NCI-H128 (cell line): ENCODE data around the gene BORCS5.
"Not testable (repeated sequence)": the region's sequence is repeated elsewhere in the genome, so short reads cannot be mapped to it uniquely, and the experiment has no call there.

Experiments
- DNase-seq: peaks from one replicate; lab custom pipeline; 2025; ENCODE audit not compliant: unreplicated experiment; lab: John Stamatoyannopoulos, UW

Gene BORCS5

DNA sequence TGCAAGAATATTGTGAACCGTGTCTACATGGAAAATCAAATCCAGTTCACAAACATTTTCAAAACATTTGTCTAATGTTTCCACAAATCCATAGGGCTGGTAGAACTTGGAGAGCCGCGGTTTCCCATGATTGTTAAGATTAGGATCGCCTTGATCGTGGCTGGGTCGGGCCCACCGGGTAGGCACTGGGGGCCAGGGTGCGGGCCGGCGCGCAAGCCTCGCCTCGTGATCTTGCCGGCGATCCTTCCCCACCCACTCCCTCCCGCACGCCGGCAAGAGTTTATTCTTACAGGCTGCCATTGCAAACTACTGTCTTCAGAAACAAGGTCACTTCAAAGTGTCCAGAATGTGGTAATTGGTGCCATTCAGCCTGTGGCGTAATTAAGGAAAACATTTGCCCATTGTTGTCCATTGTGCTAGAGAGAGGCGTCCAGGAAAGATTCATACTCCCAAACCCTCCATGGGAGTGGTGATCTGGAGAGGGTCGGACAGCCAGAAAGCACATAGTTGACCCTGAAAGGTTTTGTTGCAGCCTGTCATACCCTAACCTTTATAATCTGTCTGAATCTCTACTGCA lies 95.5 kb downstream of the BORCS5 start:
- no peak for DNase-seq

DNA sequence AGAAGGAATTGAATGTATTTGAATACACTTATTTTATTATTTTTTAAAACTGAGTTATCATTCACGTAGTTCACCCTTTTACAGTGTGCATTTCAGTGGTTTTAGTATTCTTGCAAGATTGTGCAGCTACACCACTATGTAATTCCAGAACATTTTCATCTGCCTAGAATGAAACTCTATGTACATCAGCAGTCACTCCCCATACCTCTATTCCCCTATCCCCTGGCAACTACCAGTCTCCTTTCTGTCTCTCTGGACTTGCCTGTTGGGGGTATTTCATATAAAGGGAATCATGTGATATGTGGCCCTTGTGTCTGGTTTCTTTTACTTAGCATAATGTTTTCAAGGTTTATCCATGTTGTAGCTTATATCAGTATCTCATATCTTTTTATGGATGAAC lies 96.8 kb downstream of the BORCS5 start:
- DNase-seq = no peak

DNA sequence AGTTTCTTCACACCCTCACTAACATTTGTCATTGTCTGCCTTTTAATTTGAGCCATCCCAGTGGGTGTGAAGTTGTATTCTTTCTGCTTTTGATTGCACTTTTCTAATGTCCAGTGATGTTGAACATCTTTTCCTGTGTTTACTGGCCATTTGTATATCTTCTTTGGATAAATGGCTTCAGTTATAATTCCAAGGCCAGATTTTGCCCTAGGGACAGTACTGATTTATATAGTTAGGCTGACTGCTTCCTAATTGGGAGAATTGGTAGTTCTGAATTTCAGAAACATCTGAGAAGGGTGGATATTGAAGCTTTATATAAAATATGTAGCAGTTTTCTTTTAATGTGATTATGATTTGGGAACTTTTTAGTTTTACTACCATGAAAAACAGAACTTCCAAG lies 97.4 kb downstream of the BORCS5 start:
- no peak for DNase-seq

DNA sequence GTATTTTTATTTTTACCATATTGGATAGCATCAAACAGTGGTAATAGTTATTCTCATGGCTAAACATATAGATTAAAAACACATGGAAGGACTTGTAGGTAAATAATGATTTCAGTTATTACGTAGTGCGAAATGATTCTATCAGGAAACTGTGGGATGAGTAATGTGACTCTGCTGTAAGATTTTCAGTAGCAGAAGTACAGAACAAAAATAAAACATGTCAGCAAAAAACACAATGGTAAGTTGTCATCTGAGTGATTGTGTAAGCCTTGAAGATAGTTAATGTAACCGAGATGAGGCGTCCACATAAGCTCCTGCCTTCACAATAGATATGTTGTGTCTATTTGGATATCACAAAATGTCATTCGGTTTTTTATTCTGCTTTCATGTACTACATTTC lies 99.8 kb downstream of the BORCS5 start:
- no peak for DNase-seq

GRCh38 chr12:12460935-12461922 lies 104.4 kb downstream of the BORCS5 start:
- no peak for DNase-seq

DNA sequence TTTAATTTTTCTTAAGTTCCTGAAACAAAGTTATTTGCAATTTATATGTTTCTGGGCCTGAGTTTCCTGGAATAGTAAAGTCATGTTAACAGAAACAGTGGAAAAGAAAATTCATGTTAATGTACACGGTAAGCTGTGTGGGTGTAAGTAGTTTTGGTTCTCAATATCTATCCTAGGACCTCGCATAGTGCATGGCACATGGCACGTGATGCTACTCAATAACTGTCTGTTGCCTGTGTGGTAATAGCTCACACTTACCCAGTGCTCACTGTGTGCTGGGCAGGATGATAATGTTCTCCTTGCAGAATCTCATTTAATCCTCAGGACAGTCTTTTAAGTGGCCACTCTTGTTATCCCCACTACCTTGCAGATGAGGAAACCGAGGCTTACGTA lies 105.0 kb downstream of the BORCS5 start:
- no peak for DNase-seq

- DNase-seq = no peak
Observed at GRCh38 chr12:12465522-12465921, 108.6 kb downstream of the BORCS5 start.

DNA sequence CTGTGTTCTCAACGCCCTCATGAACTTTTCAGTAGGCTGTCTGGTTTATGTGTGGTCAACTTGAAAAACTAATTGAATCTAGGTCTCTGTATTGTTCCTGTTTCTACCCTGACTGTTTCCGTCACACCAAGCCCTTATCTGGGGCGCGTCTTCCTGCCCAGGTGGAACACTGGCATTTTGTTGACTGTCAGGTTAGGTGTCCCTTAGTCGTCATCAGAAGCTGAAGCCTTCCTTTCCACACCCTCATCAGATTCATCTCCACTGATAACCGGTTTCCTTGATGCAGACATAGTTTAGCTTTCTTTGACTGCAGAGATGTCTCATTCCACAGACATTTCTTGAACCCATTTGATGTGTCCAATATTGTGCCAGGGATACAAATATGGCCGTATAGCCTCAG lies 109.3 kb downstream of the BORCS5 start:
- no peak for DNase-seq

- no peak for DNase-seq
Observed at GRCh38 chr12:12467264-12467663, 110.4 kb downstream of the BORCS5 start.

GRCh38 chr12:12467688-12468261 lies 110.9 kb downstream of the BORCS5 start:
- DNase-seq = no peak

- DNase-seq = no peak
Observed at GRCh38 chr12:12468575-12468974, 111.7 kb downstream of the BORCS5 start.

GRCh38 chr12:12469386-12469785 lies 112.5 kb downstream of the BORCS5 start:
- DNase-seq = no peak

- no peak for DNase-seq
Observed at GRCh38 chr12:12470751-12471306, 114.0 kb downstream of the BORCS5 start.

DNA sequence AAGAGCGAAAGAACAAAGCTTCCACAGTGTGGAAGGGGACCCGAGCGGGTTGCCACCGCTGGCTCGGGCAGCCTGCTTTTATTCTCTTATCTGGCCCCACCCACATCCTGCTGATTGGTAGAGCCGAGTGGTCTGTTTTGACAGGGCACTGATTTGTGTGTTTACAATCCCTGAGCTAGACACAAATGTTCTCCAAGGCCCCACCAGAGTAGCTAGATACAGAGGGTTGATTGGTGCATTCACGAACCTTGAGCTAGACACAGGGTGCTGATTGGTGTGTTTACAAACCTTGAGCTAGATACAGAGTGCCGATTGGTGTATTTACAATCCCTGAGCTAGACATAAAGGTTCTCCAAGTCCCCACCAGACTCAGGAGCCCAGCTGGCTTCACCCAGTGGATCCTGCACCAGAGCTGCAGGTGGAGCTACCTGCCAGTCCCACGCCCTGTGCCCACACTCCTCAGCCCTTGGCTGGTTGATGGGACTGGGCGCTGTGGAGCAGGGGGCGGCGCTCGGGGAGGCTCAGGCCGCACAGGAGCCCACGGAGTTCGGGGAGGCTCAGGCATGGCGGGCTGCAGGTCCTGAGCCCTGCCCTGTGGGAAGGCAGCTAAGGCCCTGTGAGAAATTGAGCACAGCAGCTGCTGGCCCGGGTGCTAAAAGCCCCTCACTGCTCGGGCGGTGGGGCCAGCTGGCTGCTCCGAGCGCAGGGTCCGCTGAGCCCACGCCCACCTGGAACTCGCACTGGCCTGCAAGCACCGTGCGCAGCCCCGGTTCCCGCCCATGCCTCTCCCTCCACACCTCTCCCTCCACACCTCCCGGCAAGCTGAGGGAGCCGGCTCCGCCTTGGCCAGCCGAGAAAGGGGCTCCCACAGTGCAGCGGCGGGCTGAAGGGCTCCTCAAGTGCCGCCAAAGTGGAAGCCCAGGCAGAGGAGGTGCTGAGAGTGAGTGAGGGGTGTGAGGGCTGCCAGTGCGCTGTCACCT lies 115.4 kb downstream of the BORCS5 start:
- not testable (repeated sequence) for DNase-seq

DNA sequence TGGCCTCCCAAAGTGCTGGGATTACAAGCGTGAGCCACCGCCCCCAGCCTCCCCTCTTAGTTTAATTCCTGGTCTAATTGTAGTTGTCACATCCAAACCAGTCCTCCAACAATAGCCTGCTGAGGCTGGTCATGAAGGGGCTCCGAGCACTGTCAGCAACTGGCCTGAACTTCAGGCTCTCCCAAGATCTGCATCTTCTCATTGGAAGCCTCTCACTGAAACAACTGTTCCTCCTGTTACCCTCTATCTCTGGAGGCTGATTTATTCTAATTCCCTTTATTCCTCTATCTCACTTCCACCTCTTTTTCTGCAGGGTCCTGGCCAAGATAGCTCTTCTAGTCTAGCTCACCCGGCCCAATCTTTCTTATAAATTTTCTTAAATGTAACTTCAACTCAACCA lies 116.3 kb downstream of the BORCS5 start:
- no peak for DNase-seq

GRCh38 chr12:12474471-12474928 lies 117.6 kb downstream of the BORCS5 start:
- no peak for DNase-seq

- no peak for DNase-seq
Observed at GRCh38 chr12:12474931-12475795, 118.3 kb downstream of the BORCS5 start.

DNA sequence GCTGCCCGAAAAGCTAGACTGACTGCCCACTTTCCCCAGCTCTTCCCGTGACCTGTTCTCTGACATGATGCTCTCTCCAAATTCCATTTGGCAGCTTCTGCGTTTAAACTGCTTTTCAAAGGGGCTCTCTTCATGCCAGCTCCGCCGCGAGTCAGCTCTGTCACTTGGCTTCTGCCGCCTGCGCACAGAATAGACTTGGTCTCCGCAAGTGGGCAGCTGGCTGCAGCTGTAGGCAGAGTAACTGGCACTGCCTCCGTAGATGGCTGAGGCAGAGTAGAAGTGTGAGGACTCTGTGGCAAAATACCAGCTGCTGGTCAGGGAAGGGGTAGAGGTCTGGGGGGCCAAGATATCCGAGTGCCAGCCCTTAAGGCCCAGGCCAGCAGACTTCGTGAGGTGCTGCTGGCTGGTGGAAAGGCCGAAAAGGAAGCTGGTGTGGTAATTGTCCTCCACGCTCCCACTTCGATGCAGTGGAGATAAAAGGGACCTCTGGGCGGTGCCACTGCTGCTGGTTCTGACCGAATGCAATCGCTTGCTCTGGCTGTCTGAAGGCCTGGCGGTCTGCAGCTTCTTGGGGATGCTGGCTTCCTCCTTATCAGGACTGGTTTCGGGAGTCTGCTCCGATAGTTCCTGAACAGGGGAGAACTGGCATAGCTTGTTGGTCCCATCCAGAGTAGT lies 120.1 kb downstream of the BORCS5 start:
- no peak for DNase-seq

GRCh38 chr12:12477532-12477890 lies 120.6 kb downstream of the BORCS5 start:
- no peak for DNase-seq
